HCEC 1CT (cell line): ENCODE results near the gene ARHGEF3.

ENCODE experiments used
- DNase-seq: peaks from one replicate; pipeline ENCODE4 v3.0.0-alpha.2; 2017

Gene ARHGEF3, protein sequence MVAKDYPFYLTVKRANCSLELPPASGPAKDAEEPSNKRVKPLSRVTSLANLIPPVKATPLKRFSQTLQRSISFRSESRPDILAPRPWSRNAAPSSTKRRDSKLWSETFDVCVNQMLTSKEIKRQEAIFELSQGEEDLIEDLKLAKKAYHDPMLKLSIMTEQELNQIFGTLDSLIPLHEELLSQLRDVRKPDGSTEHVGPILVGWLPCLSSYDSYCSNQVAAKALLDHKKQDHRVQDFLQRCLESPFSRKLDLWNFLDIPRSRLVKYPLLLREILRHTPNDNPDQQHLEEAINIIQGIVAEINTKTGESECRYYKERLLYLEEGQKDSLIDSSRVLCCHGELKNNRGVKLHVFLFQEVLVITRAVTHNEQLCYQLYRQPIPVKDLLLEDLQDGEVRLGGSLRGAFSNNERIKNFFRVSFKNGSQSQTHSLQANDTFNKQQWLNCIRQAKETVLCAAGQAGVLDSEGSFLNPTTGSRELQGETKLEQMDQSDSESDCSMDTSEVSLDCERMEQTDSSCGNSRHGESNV

DNA sequence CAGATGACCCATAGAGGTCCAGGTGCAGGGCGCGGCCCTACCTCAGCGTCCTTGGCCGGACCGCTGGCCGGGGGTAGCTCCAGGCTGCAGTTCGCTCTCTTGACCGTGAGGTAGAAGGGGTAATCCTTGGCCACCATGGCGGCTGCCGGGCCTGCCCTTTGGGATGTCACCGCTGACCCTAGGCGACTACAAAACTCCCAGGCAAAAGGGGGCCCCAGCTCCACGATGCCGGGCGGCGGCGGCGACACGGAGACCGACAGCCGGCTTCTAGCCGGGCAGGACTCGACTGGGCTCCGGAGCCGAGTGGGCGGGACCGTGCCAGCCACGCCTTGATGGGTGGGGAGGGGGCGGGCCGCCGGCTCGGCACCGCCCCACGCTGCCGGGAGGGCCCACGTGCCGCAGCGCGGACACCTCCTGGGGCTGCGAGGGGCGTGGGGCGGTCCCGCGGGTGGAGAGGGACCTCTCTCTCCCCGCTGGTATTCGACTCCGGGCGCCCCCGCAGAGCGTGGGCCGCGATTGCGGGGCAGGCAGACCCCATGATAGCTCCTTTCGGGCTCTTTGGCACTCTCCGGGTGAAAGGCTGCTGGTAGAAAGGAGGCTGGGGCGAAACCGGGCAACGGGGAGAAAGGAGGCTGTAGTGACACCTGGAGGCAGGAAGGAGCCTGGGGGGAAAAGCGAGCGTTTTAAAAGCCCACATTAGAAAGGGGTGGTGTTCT is at the start of gene ARHGEF3:
Gene ARHGEF3 (minus strand): TSS at position 288 of the 716 bp plus-strand sequence. CDS start 151 bp downstream, at position 137.
- DNase-seq = peak; percentile 68

DNA sequence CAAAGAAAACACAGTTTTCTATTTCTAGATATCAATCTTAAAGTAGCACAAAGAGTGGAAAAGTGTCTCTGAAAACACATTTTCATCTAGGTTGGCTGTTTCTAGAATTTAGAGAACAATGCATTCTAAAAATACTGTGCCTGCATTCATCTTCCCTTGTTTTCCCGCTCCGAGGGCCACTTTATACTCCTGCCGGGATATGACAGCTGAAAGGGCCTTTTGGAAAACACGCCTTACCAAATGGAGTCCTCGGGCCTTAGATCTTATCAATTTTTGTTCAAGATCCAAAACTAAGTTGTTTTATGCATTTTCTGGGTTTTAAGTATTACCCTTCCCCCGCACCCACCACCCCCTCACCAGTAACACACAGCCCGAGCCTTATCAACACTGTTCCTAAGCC is 47.9 kb upstream of the ARHGEF3 start:
- no peak for DNase-seq

DNA sequence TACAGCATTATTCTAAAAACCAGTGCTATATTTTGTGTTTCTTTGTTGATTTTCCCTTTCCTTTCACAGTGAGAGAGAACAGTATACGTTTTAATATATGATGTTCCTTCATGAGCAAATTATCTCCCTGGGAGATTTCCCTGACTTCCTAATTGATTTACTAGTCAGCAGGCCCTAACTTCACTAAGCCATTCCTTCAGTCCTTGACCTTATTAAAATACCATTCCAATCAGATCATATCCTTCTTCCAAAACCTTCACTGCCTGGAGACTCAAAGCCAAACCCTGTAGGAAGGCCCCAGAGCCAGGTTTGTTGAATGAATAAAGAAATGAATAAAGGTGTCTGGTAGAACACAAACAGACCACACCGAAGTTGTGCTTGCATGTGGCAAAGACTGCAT is 43.8 kb upstream of the ARHGEF3 start:
- peak; percentile 58 for DNase-seq

DNA sequence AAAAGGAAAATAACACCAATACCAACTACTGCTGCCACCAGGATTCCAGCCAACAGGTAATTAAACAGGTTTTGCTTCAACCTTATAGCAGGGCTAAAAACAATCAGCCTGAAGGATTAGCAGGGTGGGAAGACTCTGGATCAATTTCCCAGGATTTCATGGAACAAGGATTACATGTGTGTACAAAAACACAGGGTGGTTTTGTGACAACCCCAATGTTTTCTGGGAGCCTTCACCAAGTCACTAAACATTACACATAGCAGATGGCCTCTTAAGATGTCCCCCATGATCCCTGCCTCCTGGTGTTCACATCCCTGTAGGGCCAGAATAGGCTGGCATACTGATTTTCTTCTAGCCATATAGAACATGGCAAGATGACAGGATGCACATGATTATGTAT is 42.8 kb upstream of the ARHGEF3 start:
- no peak for DNase-seq

DNA sequence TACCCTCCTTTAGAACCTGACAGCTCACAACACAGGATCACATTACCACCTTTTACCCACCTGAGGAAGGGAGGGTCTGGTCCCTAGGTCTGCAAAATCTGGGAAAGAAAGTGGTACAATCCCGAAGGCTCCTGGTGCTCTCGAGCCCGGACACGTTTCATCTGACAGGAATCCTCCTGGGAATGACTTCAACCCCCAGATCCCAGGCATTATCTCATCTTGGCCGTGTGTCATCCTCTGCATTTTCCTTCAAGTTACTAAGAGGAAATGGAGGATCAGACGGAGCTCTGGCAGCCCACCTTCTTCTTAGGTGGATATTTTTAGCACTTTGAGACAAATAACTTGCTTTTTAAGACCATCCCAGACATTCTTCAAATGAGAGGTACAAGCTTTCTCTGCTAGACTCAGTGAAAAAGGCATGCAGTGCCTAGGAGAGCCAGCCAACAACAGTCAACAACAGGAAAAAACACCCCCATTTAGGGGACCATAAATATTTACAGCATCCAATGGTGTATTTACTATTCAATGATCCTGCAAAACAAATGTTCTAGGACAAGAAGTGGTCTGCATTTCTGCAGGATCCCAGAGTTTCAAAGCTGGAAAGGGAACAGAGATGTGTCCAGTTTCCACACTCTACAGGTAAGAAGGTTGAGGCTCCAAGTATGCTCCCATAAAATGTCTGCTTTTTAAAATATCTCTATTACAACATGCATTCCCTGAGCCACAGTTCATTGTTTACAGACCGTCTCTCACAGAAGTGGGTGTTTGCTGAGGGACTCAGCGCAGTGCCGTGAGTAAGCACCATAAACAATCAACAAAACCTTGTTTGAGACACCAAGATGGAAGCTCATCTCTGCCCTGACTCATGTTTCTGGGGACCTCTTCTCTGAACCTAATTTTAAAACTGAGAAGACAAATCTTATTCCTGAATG is 38.3 kb upstream of the ARHGEF3 start:
- peak; percentile 85 for DNase-seq

DNA sequence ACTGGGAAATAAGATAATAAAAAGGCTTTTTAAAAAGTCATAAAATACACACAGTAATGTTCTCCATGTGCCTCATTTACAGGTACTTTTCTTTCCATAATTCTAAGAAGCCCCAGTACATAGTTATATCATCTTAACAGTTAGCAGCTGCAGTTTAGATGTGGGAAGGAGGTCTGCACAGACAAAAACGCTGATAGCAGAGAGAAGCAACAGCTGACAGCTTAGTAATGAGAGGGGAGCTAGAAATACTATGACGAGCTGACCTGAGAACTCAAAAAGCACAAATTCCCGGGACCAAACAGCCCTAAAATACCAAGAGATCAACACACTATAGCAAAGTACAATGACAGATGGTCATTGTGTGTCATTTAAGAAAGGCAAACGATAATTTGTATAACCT is 36.7 kb upstream of the ARHGEF3 start:
- DNase-seq = no peak

DNA sequence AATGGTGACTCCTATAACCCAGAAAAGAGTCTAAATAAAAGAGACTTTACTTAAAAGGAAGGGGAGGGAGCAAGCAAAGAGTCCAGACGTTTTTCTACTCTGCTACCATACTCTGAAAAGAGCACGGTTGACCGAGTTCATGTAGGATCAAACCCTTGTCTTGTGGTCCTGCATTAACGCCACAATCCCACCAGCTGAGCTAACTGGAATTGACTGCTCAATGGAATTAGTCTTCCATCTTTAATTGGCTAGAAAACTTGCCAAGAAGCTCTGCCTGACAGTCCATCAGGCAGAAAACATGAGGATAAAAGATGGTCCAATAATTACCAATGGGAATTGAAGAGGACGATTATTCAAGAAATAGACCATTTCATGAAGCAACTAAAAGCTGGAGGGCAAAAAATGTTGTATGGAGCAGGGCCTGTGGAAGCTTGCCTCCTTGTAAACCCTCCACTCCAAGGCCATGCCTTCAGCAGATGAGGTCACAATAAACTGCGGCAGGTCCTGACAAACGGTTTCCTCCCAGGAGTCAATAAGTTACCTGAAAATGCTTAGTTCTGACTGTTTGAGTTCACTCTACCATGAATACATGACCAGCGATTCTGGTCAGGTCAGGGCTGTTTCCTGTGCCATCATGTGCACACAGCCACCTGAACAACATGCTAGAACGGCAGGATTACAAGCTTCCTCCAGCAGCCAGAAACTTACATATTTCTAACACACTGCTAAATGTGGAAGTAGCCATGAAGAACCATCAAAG is 35.6 kb upstream of the ARHGEF3 start:
- no peak for DNase-seq

DNA sequence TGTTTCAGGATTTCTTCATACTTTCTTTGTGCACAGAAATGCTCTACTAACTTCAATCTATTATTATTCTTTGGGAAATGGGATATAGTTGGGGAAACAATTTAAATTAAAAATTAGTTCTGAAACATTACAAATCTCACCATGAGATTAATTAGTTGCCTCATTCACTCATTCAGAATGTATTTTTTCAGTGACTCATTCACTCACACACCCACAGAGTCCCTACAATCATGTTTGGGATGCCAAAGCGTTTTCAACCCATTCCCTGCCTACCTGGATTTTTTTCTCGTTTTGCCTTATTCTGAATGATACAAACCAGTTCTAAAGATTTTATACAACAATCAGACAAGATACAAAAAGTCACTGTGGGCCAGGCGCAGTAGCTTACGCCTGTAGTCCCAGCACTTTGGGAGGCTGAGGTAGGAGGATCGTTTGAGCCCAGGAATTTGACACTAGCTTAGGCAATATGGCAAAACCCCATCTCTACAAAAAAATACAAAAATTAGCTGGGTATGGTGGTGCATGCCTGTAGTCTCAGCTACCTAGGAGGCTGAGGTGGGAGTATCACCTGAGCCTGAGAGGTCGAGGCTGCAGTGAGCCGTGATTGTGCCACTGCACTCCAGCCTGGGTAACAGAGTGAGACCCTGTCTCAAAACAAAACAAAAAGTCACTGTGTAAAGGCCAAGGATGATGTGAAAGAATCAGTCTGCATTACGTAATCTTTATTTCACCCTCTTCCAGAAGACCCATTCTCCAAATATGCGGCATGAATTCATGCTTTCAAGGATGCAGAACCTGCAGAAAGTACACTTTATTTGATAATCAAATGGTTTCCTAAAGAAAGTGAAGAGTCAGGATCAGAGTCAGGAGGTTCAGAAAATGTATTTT is 34.8 kb upstream of the ARHGEF3 start:
- DNase-seq = peak; percentile 10

DNA sequence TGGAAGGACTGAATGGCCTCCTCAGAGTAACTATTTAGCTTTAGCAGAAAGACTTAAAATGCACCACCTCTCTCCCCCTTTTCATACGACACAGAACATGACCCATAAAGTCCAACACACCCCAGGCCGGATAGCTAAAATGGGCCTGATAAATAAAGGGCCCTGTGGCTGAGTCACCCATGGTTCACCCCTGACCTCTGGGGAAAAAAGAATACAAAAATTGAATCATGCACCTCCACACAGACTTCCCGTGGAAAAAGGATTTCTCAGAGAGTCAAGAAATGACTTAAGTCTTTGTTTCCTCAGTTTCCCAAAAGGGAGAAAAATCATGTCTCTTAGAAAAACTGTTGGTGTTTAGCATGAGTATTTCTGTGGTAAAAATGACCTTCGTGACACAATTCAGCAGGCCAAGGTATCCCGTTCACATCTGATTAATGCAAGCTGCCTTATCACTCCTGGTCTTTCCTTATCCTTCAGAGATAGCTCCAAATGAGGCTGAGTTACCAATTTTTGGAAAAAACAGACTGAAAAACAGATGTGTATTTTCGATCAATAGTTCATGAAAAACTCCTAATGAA is 34.0 kb upstream of the ARHGEF3 start:
- peak; percentile 67 for DNase-seq

DNA sequence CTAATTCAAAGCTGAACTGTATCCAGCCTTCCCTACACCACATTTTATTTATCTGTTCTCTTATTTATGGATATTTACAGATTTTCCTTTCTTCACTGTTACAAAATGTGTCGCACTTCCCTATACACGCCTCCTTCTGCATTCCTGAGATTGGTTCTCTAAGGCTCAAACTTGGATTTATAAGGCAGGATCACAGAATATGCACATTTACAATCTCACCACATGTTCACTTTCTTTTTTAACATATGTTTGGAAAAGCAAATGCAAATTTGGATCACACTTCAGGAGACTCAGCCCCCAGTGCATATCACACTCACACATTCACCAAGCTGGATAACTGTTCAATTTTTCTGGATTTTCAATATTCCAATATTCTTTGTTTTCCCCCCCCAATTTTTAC is 31.8 kb upstream of the ARHGEF3 start:
- DNase-seq = no peak

DNA sequence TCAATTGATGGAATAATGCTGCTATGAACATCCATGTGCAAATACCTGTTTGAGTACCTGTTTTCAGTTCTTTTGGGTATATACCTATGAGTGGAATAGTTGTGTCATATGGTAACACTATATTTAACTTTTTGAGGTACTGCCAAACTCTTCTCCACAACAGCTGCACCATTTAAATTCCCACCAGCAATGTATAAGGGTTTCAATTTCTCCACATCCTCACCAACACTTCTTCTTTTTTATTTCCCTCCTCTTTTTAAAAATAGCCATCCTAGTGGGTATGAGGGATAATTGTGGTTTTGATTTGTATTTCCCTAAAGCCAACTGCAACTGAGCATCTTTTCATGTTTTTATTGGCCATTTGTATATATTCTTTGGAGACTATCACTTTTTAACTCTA is 31.3 kb upstream of the ARHGEF3 start:
- no peak for DNase-seq

DNA sequence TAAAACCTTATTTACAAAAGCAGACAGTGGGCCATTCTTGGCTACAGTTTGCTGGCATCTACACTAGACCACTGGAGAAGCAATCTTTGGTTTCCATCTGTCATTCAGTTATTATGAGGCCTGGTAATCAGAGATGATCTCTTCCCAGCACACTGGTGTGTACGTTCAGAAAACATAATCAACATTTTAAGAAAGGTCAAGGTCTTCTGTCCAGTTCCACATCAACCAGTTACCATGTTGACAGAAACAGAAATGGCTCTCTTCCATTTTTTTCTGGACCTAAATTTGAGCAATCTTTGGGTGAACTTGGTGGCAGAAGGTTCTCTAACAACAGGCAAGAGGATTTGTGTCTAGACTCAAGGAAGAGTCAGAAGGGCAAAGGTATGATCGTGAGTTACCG is 29.8 kb upstream of the ARHGEF3 start:
- no peak for DNase-seq

DNA sequence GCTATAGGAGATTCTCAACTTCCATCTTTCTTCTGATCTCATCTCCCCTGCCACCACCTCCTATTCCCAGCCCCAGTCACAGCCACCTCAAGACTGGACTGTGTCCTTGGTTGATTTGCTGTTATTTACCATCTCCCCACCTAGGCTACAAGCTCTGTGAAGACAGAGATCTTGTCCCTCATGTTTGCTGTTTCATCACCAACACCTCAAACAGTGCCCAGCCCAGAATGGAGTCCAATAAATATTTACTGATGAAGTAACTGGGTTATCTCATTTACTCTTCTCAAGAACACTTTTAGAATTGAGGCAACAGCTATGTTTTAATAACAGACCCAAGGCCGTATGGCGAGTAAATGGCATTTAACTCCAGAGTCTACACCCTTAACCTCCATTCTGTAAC is 29.1 kb upstream of the ARHGEF3 start:
- DNase-seq = no peak

DNA sequence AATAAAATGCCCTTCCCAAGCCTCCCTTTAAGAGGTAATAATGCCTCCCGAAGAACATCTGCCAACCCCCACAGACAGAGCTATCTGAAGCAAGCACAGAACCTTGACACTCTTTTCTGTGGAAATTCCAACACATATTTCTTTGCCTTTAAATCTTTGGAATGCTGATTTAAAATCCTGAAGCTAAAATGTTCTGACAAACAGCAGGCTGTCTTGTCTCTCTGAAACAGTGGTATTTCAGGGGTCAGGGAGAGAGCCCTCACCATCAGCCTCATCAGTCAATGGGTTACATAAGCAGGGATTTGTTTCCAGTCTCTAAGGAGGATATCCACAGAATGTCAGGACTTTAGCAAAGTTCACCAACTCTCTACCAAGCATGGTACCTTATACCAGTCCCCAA is 27.8 kb upstream of the ARHGEF3 start:
- no peak for DNase-seq

DNA sequence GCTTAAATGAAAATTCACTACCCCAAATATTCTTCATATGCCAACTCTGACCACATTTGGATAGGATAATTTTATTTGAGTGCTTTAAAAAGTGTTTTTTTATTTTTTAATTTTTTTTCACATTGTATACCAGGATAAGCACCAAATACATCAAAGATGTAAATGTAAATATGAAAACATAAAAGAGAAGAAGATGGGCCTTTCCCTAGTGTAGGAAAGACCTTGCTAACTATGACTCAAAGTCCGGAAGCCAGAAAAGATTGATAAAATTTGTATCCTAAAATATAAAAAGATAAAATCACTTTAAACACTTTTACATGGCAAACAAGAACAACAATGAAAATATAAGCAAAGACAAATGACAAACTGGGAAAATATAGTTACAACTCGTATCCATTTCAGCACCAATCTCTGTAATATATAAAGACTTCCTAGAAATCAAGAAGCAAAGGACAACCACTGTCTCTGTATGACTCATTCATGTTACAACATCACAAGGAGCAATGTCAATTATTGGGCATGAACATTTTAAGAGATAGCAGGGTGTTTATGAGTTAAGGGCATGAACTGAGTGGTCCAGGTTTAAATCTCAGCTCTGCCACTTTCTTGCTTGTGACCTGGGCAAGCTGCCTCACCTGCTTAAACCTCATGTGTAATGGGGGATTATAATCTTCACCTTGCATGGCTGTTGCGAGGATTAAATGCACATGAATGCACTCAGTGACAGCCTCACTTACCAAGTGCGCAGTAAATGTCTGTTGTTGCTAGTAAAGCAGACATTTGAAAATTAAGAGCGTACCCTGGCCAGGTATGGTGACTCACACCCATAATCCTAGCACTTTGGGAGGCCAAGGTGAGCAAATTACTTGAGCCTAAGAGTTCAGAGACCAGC is 25.3 kb upstream of the ARHGEF3 start:
- peak; percentile 41 for DNase-seq

DNA sequence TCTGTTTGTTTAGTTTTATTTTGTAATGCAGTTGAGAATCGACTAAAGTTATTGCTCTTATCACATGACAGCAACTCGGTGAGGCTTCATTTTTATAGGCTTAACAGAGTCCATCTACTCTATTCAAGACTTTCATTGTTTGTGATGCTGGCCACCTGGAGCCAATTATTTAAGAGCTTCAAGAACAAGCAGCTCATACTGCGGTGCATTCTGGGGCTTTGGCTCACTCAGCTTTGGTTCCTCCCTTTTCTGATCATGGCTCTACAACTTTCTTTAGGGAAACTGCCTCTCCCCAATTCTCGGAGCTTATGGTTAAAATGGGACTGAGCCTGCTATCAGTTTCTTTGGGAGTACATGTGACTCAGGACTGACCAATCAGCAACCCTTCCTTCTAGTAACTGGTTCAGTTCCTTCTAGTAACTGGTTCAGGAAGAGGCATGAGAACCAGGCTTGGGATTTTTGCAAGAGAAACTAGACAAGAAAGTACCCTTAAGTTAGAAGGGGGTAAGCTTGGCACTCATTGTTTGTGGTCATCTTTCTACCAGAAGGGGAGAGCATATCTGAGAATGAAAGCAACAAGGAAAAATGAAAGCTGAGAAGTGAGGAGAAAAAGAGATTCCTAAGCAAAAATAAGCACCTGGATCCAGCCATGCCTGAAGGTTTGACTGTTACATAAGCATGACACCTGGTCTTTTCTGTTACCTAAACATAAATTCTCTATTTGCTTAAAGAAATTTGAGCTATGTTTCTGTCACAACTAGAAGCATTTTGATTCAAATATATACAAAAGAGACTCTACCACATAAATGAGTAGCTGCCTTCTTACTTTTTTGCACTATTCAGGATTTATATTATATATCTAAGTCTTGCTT is 24.1 kb upstream of the ARHGEF3 start:
- DNase-seq = no peak

DNA sequence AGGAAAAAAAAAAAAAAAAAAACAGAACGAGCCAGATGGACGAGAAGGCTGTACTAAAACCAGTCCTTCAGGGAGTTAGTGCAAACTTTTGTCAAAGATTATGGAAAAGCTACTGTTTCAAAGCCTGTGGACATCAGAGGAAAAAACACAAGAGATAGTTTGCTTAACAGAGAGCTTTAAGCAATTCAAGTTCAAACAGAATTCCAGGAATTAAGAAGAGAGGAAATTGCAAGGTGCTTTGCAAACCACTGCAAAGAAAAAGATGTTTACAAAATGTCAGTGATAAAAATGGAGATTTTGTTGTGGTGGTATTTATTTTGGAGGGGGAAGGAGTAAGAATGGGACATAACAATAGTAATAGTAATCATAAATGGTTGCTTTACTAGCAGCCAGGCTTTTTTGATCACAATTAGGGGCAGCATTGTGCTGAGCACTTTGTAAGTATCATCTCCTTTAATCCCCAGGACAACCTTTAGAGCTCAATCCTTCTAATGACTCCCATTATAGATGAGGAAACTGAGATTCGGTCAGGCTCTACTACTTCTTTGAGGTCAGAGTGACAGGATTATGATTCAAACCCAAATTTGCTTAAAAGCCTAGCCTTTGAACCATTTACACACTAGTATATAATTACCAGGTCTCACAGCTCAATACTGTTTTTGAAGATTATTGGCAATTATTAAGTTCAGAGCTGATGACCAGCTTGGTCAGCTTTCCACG is 22.4 kb upstream of the ARHGEF3 start:
- DNase-seq = no peak

DNA sequence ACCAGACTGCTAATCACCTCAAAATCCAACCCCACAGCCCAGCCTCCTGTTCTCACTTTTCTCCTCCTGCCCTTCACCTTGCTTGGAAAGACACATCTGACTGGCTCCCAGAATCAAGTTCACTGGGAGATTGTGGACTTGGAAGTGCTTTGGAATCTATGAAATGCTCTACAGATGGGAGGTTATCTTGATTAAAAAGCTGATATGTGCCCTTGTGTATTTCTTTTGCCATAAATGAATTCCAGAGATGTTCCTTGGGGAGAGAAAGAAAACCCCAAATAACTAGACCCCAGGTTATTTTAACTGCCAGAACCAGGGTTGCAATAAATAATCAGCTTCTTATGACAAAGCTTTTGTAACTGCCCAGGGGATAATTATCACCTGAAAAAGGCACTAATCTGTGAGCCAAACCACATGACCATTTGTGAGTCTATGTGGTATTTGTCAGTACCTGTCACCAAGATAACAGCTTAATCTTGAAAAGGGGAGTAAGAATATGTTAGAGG is 21.7 kb upstream of the ARHGEF3 start:
- DNase-seq = no peak
